Panc1 (cell line): ENCODE data around the gene ARF1. TPM values are rescaled to one million over a fixed set of nuclear protein-coding genes. Genes with fewer than 3 reads are reported as not detected.

ENCODE experiments used
- ATAC-seq: fragments of 200-7000 bp; cut with Tn5 transposase; 2 replicates; pipeline ENCODE4 v1.9.1; 2020; ENCODE audit warnings: mild to moderate bottlenecking, moderate library complexity
- BruUV-seq: library from RNA; stranded (reverse); fragments of 400-500 nt; replicated peaks from 2 replicates; lab custom pipeline; 2021; lab: Mats Ljungman, UMichigan
- CTCF ChIA-PET: fragments of 300-600 bp; sonication (Branson Sonifier 250); formaldehyde crosslinking; loops from one replicate; lab custom pipeline; 2022; ENCODE audit warnings: antibody characterized with exemption; lab: Charles Lee
- POLR2A ChIA-PET: fragments of 300-600 bp; sonication (Branson Sonifier 250); formaldehyde crosslinking; loops from one replicate; lab custom pipeline; 2022; ENCODE audit warnings: antibody characterized with exemption; lab: Charles Lee
- DNase-seq: peaks from one replicate; pipeline ENCODE4 v3.0.0-alpha.2; 2010; ENCODE audit warnings: low read depth, low spot score
- H3K27ac ChIP-seq: 2 replicates; pipeline ENCODE4 v1.5.1; 2011; ENCODE audit warnings: mild to moderate bottlenecking, low read length, inconsistent platforms
- H3K27me3 ChIP-seq: fragments of 200-500 bp; sonication (Bioruptor generic); 2 replicates; pipeline ENCODE4 v1.6.0; 2014; ENCODE audit warnings: low read length, inconsistent platforms; ENCODE audit not compliant: control insufficient read depth, insufficient read depth
- H3K36me3 ChIP-seq: fragments of 200-500 bp; sonication (Bioruptor generic); 2 replicates; pipeline ENCODE4 v1.5.1; 2014; ENCODE audit warnings: inconsistent platforms, mild to moderate bottlenecking, low read length, moderate library complexity; ENCODE audit not compliant: control insufficient read depth, insufficient read depth
- H3K4me1 ChIP-seq: 2 replicates; pipeline ENCODE4 v1.5.1; 2011; ENCODE audit warnings: inconsistent platforms, mild to moderate bottlenecking, low read length, moderate library complexity; ENCODE audit not compliant: control insufficient read depth, insufficient read depth
- H3K4me3 ChIP-seq, 2 experiments: 2 replicates each; pipeline ENCODE4 v1.5.1; 2011 to 2012; ENCODE audit warnings: low read depth in 2 of 2, low read length in 2 of 2, mild to moderate bottlenecking in 2 of 2, inconsistent platforms in 1 of 2, moderate library complexity in 1 of 2
- H3K9me3 ChIP-seq: fragments of 200-500 bp; sonication (Bioruptor generic); 2 replicates; pipeline ENCODE4 v1.5.1; 2014; ENCODE audit warnings: low read depth, mild to moderate bottlenecking, inconsistent platforms, low read length, moderate library complexity; ENCODE audit not compliant: control insufficient read depth, insufficient read depth
- CTCF ChIP-seq: fragments of 450-650 bp; IDR thresholded peaks from 2 replicates; pipeline ENCODE4 v1.5.1; 2017; ENCODE audit warnings: mild to moderate bottlenecking
- POLR2AphosphoS5 ChIP-seq: IDR thresholded peaks from 2 replicates; pipeline ENCODE4 v1.6.1; 2012; ENCODE audit warnings: mild to moderate bottlenecking, low read depth, low read length, moderate library complexity
- REST ChIP-seq, 2 experiments: IDR thresholded peaks; 2 replicates each; pipeline ENCODE4 v1.6.1; 2011 to 2012; ENCODE audit warnings: low read depth in 2 of 2, control low read depth in 1 of 2, low read length in 1 of 2, mild to moderate bottlenecking in 1 of 2, moderate library complexity in 1 of 2; ENCODE audit not compliant: insufficient read depth in 1 of 2
- SIN3A ChIP-seq: IDR thresholded peaks from 2 replicates; pipeline ENCODE4 v1.6.1; 2012; ENCODE audit warnings: low read depth, mild to moderate bottlenecking, low read length, moderate library complexity, borderline replicate concordance; ENCODE audit not compliant: insufficient read depth
- TCF7L2 ChIP-seq: IDR thresholded peaks from 2 replicates; pipeline ENCODE4 v1.6.1; 2011; ENCODE audit warnings: mild to moderate bottlenecking, low read depth, low read length, inconsistent platforms
- in situ Hi-C: cut with HindIII; loops from 2 replicates; pipeline ENCODE4 v1.10.0; 2016; ENCODE audit warnings: low sequenced_read_pairs, low pct_unique_long_range_greater_than_20kb
- intact Hi-C: fragments of 100-400 bp; cut with micrococcal nuclease; formaldehyde crosslinking; loops from one replicate; pipeline ENCODE4 v1.10.0; 2022; ENCODE audit not compliant: unreplicated experiment
- total RNA-seq: library from RNA; stranded (reverse); gene quantifications from one replicate; pipeline ENCODE4 v1.2.1, GENCODE V29; 2021; ENCODE audit not compliant: unreplicated experiment

The ARF1 gene
- total RNA-seq, 1 experiment from 2014 or later, result 321 TPM

- no TSS peak for BruUV-seq
- ChIA-PET CTCF (no interaction called here), POLR2A (no interaction called here)
- intact Hi-C loops, result no loop called here
- no peaks in the 10 kb centered on the region for H3K27me3 ChIP-seq
- H3K36me3 ChIP-seq, result peaks cover 7% of the 10 kb centered on the region; the same call in 1 of the 2 replicates
- ATAC-seq (no peak), DNase-seq (no peak)
- H3K9me3 ChIP-seq, result no peaks in the 10 kb centered on the region
- in situ Hi-C loops, result no loop called here
- peak overlapping the region; percentile 82 for H3K27ac ChIP-seq
- peak overlapping the region; percentile 87 to 98 for H3K4me3 ChIP-seq
- H3K4me1 ChIP-seq, result peaks cover 59% of the 10 kb centered on the region
- TF ChIP-seq POLR2AphosphoS5 (no peak), REST (IDR thresholded peaks at IDR 0.05; ENCODE audit: insufficient read depth in 1 of 2, low read depth in 2 of 2, low read length in 1 of 2) (no peak), SIN3A (no peak), CTCF (no peak), TCF7L2 (no peak)
Observed at GRCh38 chr1:228084325-228084724, 1.8 kb downstream of the ARF1 start.

- intact Hi-C loops (no loop called here), in situ Hi-C loops (no loop called here)
- no TSS peak for BruUV-seq
- Histone ChIP-seq H3K4me3 (peak overlapping the region; percentile 87 to 98), H3K9me3 (no peaks in the 10 kb centered on the region), H3K27ac (peak overlapping the region; percentile 82), H3K36me3 (peaks cover 7% of the 10 kb centered on the region; the same call in 1 of the 2 replicates), H3K4me1 (peaks cover 64% of the 10 kb centered on the region), H3K27me3 (no peaks in the 10 kb centered on the region)
- ChIA-PET CTCF (no interaction called here), POLR2A (no interaction called here)
- TF ChIP-seq TCF7L2, result no peak
- no peak for TF ChIP-seq SIN3A
- TF ChIP-seq CTCF, result no peak
- TF ChIP-seq POLR2AphosphoS5, result no peak
- DNase-seq (no peak), ATAC-seq (no peak)
Observed at GRCh38 chr1:228084797-228085196, 2.3 kb downstream of the ARF1 start.
